ENCODE data around the gene PIP5K1B. TPM values are rescaled to one million over a fixed set of nuclear protein-coding genes. Genes with fewer than 3 reads are reported as not detected.

Gene PIP5K1B
- total and polyA plus RNA-seq, 2 experiments from 2014 or later: 3.2 to 5.0 TPM

DNA sequence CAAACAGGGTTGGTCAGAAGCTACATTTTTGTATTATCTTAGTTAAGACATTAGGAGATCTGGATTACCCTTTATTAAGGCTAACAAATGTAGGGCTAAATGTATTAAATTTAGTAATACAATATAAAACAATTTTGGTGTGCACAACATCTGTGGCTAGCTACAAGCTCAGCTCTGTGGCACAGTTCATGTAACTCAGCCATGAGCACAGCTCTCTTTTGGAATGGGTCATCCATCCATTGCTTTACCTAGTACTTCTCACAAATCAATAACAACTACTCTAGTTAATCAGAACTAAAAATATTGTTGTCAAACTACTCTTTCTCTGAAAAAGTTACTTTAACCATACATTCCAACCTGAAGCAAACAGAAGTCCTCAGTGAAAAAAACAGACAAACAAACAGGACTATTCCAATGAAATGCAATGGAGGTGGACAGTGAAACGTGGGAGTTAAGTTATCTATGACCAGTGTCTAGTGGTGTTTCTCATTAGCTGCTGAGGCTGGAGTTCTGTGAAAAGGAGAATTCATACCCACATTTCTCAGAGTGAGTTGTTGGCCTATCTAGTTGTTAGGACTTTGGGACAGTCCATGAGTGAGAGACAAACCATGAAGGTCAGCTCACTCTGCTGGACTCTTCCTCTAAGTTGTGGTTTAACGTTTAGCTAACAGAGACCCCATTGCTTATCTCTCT lies 55.1 kb downstream of the PIP5K1B start:
- H3K27ac ChIP-seq: no peak overlapping the region
- no peaks in the 10 kb centered on the region for H3K4me1 ChIP-seq (ENCODE audit: low read depth)
- no peaks in the 10 kb centered on the region for H3K9me3 ChIP-seq (ENCODE audit: low read depth)
- TF ChIP-seq, protein P1, sequence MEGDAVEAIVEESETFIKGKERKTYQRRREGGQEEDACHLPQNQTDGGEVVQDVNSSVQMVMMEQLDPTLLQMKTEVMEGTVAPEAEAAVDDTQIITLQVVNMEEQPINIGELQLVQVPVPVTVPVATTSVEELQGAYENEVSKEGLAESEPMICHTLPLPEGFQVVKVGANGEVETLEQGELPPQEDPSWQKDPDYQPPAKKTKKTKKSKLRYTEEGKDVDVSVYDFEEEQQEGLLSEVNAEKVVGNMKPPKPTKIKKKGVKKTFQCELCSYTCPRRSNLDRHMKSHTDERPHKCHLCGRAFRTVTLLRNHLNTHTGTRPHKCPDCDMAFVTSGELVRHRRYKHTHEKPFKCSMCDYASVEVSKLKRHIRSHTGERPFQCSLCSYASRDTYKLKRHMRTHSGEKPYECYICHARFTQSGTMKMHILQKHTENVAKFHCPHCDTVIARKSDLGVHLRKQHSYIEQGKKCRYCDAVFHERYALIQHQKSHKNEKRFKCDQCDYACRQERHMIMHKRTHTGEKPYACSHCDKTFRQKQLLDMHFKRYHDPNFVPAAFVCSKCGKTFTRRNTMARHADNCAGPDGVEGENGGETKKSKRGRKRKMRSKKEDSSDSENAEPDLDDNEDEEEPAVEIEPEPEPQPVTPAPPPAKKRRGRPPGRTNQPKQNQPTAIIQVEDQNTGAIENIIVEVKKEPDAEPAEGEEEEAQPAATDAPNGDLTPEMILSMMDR (IDR thresholded peaks at IDR 0.05; ENCODE audit: low read depth, low read length): no peak
- DNase-seq (ENCODE audit: low read depth in 1 of 2, low spot score in 1 of 2): no peak
- H3K4me3 ChIP-seq: no peak overlapping the region
- H3K27me3 ChIP-seq: no peaks in the 10 kb centered on the region
- H3K36me3 ChIP-seq: no peaks in the 10 kb centered on the region

DNA sequence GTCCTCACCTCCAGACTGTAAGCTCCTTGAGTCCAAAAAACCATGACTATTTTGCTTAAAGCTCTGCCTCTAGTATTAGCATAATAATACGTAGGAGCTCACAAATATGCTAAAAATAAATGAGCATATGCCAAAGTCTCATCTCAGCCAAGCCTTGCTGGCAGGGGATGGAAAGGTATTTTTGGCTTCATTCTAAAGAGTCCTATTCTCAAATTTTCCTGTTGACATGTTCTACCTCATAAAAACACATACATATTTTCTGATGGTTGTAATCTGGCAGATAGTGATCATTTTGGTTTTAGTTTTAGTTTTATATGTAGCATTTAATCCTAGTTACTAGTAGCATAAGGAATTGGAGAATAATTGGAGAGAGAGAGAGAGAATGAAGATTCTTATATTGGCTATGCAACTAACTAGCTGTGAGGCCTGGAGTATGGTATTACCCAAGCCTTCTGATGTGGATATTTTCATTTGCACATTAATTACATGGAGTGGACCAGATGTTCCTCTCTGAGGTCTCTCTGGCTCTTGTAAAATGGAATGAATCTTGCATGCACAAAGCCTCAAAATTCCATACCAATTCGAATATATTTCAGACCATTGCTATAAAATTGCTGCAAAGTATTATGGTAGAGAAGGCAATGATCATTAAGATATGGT lies 55.8 kb downstream of the PIP5K1B start:
- Histone ChIP-seq H3K27ac (no peak overlapping the region), H3K36me3 (no peaks in the 10 kb centered on the region), H3K4me3 (no peak overlapping the region), H3K27me3 (no peaks in the 10 kb centered on the region), H3K4me1 (ENCODE audit: low read depth) (no peaks in the 10 kb centered on the region), H3K9me3 (ENCODE audit: low read depth) (no peaks in the 10 kb centered on the region)
- no peak for DNase-seq (ENCODE audit: low read depth in 1 of 2, low spot score in 1 of 2)
- TF ChIP-seq, protein P1 (IDR thresholded peaks at IDR 0.05; ENCODE audit: low read depth, low read length): no peak

DNA sequence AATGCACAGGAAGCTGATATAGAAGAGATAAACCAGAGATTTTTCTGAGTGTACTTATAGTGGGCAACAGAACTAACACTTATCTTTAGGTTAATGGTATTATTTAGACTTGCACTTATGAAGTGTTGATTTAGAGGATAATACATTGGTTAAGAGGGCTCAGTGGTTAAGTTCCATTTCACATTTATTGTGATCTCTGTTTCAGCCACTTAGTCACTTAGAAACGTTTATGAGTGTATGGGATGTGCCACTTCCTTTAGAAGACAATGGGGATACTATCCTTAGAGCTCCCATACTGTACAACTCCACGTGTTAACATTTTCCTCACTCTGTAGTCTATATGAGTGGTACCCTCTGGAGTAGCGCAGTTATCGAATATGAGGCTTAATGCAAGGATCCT lies 57.5 kb downstream of the PIP5K1B start:
- no peak overlapping the region for H3K27ac ChIP-seq
- H3K36me3 ChIP-seq: no peaks in the 10 kb centered on the region
- no peaks in the 10 kb centered on the region for H3K9me3 ChIP-seq (ENCODE audit: low read depth)
- no peaks in the 10 kb centered on the region for H3K4me1 ChIP-seq (ENCODE audit: low read depth)
- TF ChIP-seq, protein P1 (IDR thresholded peaks at IDR 0.05; ENCODE audit: low read depth, low read length): no peak
- H3K4me3 ChIP-seq: no peak overlapping the region
- DNase-seq (ENCODE audit: low read depth in 1 of 2, low spot score in 1 of 2): no peak
- no peaks in the 10 kb centered on the region for H3K27me3 ChIP-seq

DNA sequence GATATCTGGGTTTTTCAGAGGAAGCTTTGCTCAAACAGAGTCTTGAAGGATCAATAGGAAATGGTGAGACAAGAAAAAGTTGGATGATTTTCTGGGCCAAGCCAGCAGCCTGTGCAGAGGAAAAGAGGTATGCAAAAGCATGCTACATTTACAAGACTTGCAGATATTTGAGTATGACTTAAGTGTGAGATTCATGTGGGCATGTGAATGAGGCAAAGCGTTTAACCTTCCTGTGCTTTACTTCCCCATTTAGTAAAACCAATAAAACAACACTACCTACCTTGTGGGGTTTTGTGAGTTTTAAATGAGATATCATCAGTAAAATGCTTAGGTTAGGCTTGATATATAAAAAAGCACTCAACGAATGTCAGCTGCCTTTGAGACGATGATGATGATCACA lies 58.1 kb downstream of the PIP5K1B start:
- Histone ChIP-seq H3K4me3 (no peak overlapping the region), H3K9me3 (ENCODE audit: low read depth) (no peaks in the 10 kb centered on the region), H3K27me3 (no peaks in the 10 kb centered on the region), H3K4me1 (ENCODE audit: low read depth) (no peaks in the 10 kb centered on the region), H3K27ac (no peak overlapping the region), H3K36me3 (no peaks in the 10 kb centered on the region)
- no peak for DNase-seq (ENCODE audit: low read depth in 1 of 2, low spot score in 1 of 2)
- TF ChIP-seq, protein P1 (IDR thresholded peaks at IDR 0.05; ENCODE audit: low read depth, low read length): no peak

DNA sequence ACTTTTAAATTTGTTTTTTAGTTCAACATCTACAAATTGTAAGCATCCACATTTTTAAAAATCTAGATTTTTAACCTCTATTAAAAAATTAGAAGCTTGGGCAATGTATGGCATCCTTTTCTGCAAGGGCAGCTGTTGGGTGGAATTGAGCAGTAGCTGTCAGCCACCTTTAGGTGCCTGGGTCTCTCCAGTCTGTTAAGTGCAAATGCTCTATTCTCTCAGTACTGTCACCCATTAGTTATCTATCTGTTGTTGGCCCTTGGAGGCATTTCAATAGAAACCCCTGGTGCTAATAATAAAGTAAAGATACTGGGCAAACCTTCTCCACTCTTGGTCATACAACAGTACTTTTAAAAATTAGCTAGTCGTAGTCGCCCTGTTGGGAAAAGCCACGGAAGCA lies 63.6 kb downstream of the PIP5K1B start:
- TF ChIP-seq, protein P1 (IDR thresholded peaks at IDR 0.05; ENCODE audit: low read depth, low read length): no peak
- no peak overlapping the region for H3K27ac ChIP-seq
- no peaks in the 10 kb centered on the region for H3K36me3 ChIP-seq
- no peaks in the 10 kb centered on the region for H3K9me3 ChIP-seq (ENCODE audit: low read depth)
- no peak for DNase-seq (ENCODE audit: low read depth in 1 of 2, low spot score in 1 of 2)
- no peak overlapping the region for H3K4me3 ChIP-seq
- no peaks in the 10 kb centered on the region for H3K27me3 ChIP-seq
- H3K4me1 ChIP-seq (ENCODE audit: low read depth): no peaks in the 10 kb centered on the region

Data from cardiac muscle cell (in vitro differentiated cells and primary cell).